Endothelial cell (in vitro differentiated cells): ENCODE results near the gene ROS1. TPM values are rescaled to one million over a fixed set of nuclear protein-coding genes. Genes with fewer than 3 reads are reported as not detected.

Source experiments
- DNase-seq: peaks from one replicate; pipeline ENCODE4 v3.0.0; 2021; ENCODE audit warnings: low spot score
- H3K27ac Mint-ChIP-seq: one replicate; pipeline ENCODE4 v1.8.0; 2021; ENCODE audit warnings: mixed read lengths, inconsistent platforms; ENCODE audit not compliant: unreplicated experiment
- H3K27me3 Mint-ChIP-seq: one replicate; pipeline ENCODE4 v1.8.0; 2021; ENCODE audit warnings: mild to moderate bottlenecking, moderate library complexity, mixed read lengths, inconsistent platforms; ENCODE audit not compliant: unreplicated experiment
- H3K36me3 Mint-ChIP-seq: one replicate; pipeline ENCODE4 v1.8.0; 2021; ENCODE audit warnings: mild to moderate bottlenecking, low read depth, mixed read lengths, inconsistent platforms; ENCODE audit not compliant: unreplicated experiment
- H3K4me1 Mint-ChIP-seq: one replicate; pipeline ENCODE4 v1.8.0; 2021; ENCODE audit warnings: mild to moderate bottlenecking, mixed read lengths, inconsistent platforms; ENCODE audit not compliant: unreplicated experiment
- H3K4me3 Mint-ChIP-seq: one replicate; pipeline ENCODE4 v1.8.0; 2021; ENCODE audit warnings: mild to moderate bottlenecking, mixed read lengths, inconsistent platforms; ENCODE audit not compliant: unreplicated experiment
- H3K9me3 Mint-ChIP-seq: one replicate; pipeline ENCODE4 v1.8.0; 2021; ENCODE audit warnings: mixed read lengths, inconsistent platforms; ENCODE audit not compliant: unreplicated experiment
- CTCF ChIP-seq: fragments of 200-600 bp; sonication (generic); IDR thresholded peaks from one replicate; pipeline ENCODE4 v1.5.0; 2021; ENCODE audit warnings: antibody characterized with exemption; ENCODE audit not compliant: unreplicated experiment
- total RNA-seq: library from RNA; stranded (reverse); fragmentation: NEBNext Ultra II Directional; extraction: Animal tissue kit (Norgen Biotek cat#: 25700); gene quantifications from one replicate; pipeline ENCODE4 v1.2.1, GENCODE V29; 2021; ENCODE audit not compliant: unreplicated experiment

ROS1 gene
- total RNA-seq, 1 donor from 2014 or later: 0.05 TPM

DNA sequence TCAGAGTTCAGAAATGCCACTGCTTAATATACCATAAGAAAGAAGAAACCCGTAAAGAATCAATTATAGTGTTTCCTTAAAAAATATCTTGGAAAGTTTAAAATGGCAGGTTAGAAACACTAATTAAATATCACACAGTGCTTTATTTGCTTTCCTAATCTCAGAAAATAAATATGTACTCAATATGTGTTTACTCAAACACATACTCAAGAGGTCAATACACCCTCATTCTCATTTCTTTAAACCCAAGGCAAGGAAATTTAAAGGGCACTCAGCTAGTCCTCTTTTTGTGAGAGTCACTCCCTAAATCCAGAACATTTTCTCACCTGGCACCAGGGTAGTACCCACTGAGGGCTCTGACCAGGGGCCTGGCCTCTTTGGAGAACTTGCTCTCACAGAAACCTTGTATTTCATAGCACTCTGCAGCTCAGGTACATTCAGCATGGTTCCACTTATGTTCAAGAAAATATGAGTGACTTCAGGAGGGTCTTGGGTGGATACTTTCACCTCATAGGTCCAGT is 38.2 kb downstream of the ROS1 start:
- H3K9me3 Mint-ChIP-seq: no peaks in the 10 kb centered on the region
- peaks cover 3% of the 10 kb centered on the region for H3K27me3 Mint-ChIP-seq
- H3K4me3 Mint-ChIP-seq: no peak overlapping the region
- TF ChIP-seq CTCF: no peak
- no peaks in the 10 kb centered on the region for H3K4me1 Mint-ChIP-seq
- no peaks in the 10 kb centered on the region for H3K36me3 Mint-ChIP-seq
- DNase-seq: no peak
- H3K27ac Mint-ChIP-seq: no peak overlapping the region

GRCh38 chr6:117384659-117385058 is 41.1 kb downstream of the ROS1 start:
- H3K27me3 Mint-ChIP-seq: no peaks in the 10 kb centered on the region
- H3K9me3 Mint-ChIP-seq: no peaks in the 10 kb centered on the region
- H3K4me1 Mint-ChIP-seq: no peaks in the 10 kb centered on the region
- H3K4me3 Mint-ChIP-seq: no peak overlapping the region
- TF ChIP-seq CTCF: no peak
- DNase-seq: no peak
- no peaks in the 10 kb centered on the region for H3K36me3 Mint-ChIP-seq
- no peak overlapping the region for H3K27ac Mint-ChIP-seq

GRCh38 chr6:117381749-117382148 is 44.0 kb downstream of the ROS1 start:
- no peak overlapping the region for H3K4me3 Mint-ChIP-seq
- DNase-seq: no peak
- H3K27ac Mint-ChIP-seq: no peak overlapping the region
- no peak for TF ChIP-seq CTCF
- no peaks in the 10 kb centered on the region for H3K9me3 Mint-ChIP-seq
- no peaks in the 10 kb centered on the region for H3K36me3 Mint-ChIP-seq
- no peaks in the 10 kb centered on the region for H3K27me3 Mint-ChIP-seq
- no peaks in the 10 kb centered on the region for H3K4me1 Mint-ChIP-seq

- no peak overlapping the region for H3K4me3 Mint-ChIP-seq
- DNase-seq: no peak
- no peak for TF ChIP-seq CTCF
- no peaks in the 10 kb centered on the region for H3K4me1 Mint-ChIP-seq
- no peaks in the 10 kb centered on the region for H3K27me3 Mint-ChIP-seq
- H3K9me3 Mint-ChIP-seq: no peaks in the 10 kb centered on the region
- no peak overlapping the region for H3K27ac Mint-ChIP-seq
- no peaks in the 10 kb centered on the region for H3K36me3 Mint-ChIP-seq
Measured at GRCh38 chr6:117380298-117380697, 45.4 kb downstream of the ROS1 start.

- Mint-ChIP-seq H3K4me1 (no peaks in the 10 kb centered on the region), H3K27ac (no peak overlapping the region), H3K36me3 (no peaks in the 10 kb centered on the region), H3K4me3 (no peak overlapping the region), H3K27me3 (no peaks in the 10 kb centered on the region), H3K9me3 (no peaks in the 10 kb centered on the region)
- no peak for DNase-seq
- no peak for TF ChIP-seq CTCF
Measured at GRCh38 chr6:117375446-117375845, 50.3 kb downstream of the ROS1 start.
